A549 (cell line): ENCODE measurements around the gene CLDN14. TPM values are rescaled to one million over a fixed set of nuclear protein-coding genes. Genes with fewer than 3 reads are reported as not detected.

Experiments
- ATAC-seq, 2 experiments: fragments of 200-7000 bp in 1 of 2; fragments of >200 bp in 1 of 2; cut with Nextera tagmentation in 1 of 2; cut with Tn5 transposase in 1 of 2; 3 replicates each; pipeline versions ENCODE4 v1.8.0 to v1.9.1; 2018 to 2020; ENCODE audit warnings: mild to moderate bottlenecking in 1 of 2, moderate library complexity in 1 of 2
- CTCF ChIA-PET: fragments of 300-600 bp; sonication (Branson Sonifier 250); formaldehyde crosslinking; extraction: SDS; loops from one replicate; lab custom pipeline; 2021; ENCODE audit warnings: antibody characterized with exemption, inconsistent platforms; lab: Yijun Ruan, JAX
- POLR2A ChIA-PET: fragments of 350-600 bp; formaldehyde crosslinking; extraction: SDS; loops from one replicate; lab custom pipeline; 2021; ENCODE audit warnings: antibody characterized with exemption, inconsistent platforms; lab: Yijun Ruan, JAX
- DNase-seq, 2 experiments: peaks; one replicate each; pipeline versions ENCODE4 v3.0.0 to v3.0.0-alpha.2; 2011 to 2016; ENCODE audit warnings: low read depth in 1 of 2, low spot score in 1 of 2
- FAIRE-seq: peaks from 2 replicates; lab custom pipeline; 2011; peaks lifted over from hg19 to GRCh38; lab: Jason Lieb, UNC
- H3K27ac ChIP-seq, 2 experiments: fragments of >200 bp; sonication (Bioruptor Twin); formaldehyde crosslinking; 3 replicates each; pipeline ENCODE4 v1.5.1; 2016 to 2017
- H3K4me1 ChIP-seq: fragments of >200 bp; sonication (Bioruptor Twin); formaldehyde crosslinking; 3 replicates; pipeline ENCODE4 v1.6.1; 2016
- H3K4me2 ChIP-seq: fragments of >200 bp; sonication (Bioruptor Twin); formaldehyde crosslinking; 3 replicates; pipeline ENCODE4 v1.6.1; 2016
- H3K4me3 ChIP-seq: fragments of >200 bp; sonication (Bioruptor Twin); formaldehyde crosslinking; 3 replicates; pipeline ENCODE4 v1.5.1; 2016
- H3K9me3 ChIP-seq: fragments of >200 bp; sonication (Bioruptor Twin); formaldehyde crosslinking; 3 replicates; pipeline ENCODE4 v1.6.1; 2016
- BCL3 ChIP-seq: fragments of >200 bp; sonication (Bioruptor Twin); formaldehyde crosslinking; IDR thresholded peaks from 3 replicates; pipeline ENCODE4 v1.6.1; 2016
- CEBPB ChIP-seq, 2 experiments: fragments of >200 bp in 1 of 2; sonication (Bioruptor Twin) in 1 of 2; formaldehyde crosslinking in 1 of 2; IDR thresholded peaks; 2 replicates each; pipeline ENCODE4 v1.6.1; 2012 to 2016
- CTCF ChIP-seq: fragments of >200 bp; sonication (Bioruptor Twin); formaldehyde crosslinking; IDR thresholded peaks from 3 replicates; pipeline ENCODE4 v1.5.1; 2016
- EHMT2 ChIP-seq: fragments of 200-600 bp; sonication (generic); IDR thresholded peaks from 2 replicates; pipeline ENCODE4 v1.6.1; 2016; ENCODE audit warnings: antibody characterized with exemption, low read depth, mild to moderate bottlenecking, moderate library complexity
- EP300 ChIP-seq, 2 experiments: fragments of >200 bp; sonication (Bioruptor Twin); formaldehyde crosslinking; IDR thresholded peaks; 2 replicates in 1 of 2; 3 replicates in 1 of 2; pipeline ENCODE4 v1.6.1; 2016 to 2017
- HOXA7 ChIP-seq: fragments of 250-450 bp; sonication (Bioruptor Pico); IDR thresholded peaks from 2 replicates; pipeline ENCODE4 v1.5.0; 2020; ENCODE audit warnings: mild to moderate bottlenecking, moderate library complexity
- JUN ChIP-seq, 2 experiments: fragments of >200 bp; sonication (Bioruptor Twin); formaldehyde crosslinking; IDR thresholded peaks; 2 replicates in 1 of 2; 3 replicates in 1 of 2; pipeline ENCODE4 v1.6.1; 2016 to 2017
- JUNB ChIP-seq: fragments of >200 bp; sonication (Bioruptor Twin); formaldehyde crosslinking; IDR thresholded peaks from 2 replicates; pipeline ENCODE4 v1.6.1; 2016
- NPAS2 ChIP-seq: fragments of 250-450 bp; sonication (Bioruptor Pico); IDR thresholded peaks from 2 replicates; pipeline ENCODE4 v1.8.0; 2022; ENCODE audit warnings: mild to moderate bottlenecking, moderate library complexity, borderline replicate concordance
- PHF8 ChIP-seq: fragments of 200-600 bp; sonication (generic); IDR thresholded peaks from 2 replicates; pipeline ENCODE4 v1.6.1; 2016; ENCODE audit warnings: low read depth, mild to moderate bottlenecking, antibody characterized with exemption, moderate library complexity, borderline replicate concordance
- RAD21 ChIP-seq, 2 experiments: fragments of >200 bp in 1 of 2; sonication (Bioruptor Twin) in 1 of 2; formaldehyde crosslinking in 1 of 2; IDR thresholded peaks in 1 of 2; conservative IDR thresholded peaks in 1 of 2; 2 replicates in 1 of 2; 3 replicates in 1 of 2; pipeline ENCODE4 v1.6.1; 2012 to 2018; ENCODE audit warnings: inconsistent platforms in 1 of 2
- RFX5 ChIP-seq: fragments of 450-650 bp; IDR thresholded peaks from 2 replicates; pipeline ENCODE4 v1.7.1; 2014; ENCODE audit warnings: antibody characterized with exemption, mild to moderate bottlenecking, moderate library complexity
- SREBF2 ChIP-seq: fragments of 450-650 bp; IDR thresholded peaks from 2 replicates; pipeline ENCODE4 v1.6.1; 2014; ENCODE audit warnings: mild to moderate bottlenecking, moderate library complexity
- TP53 ChIP-seq: fragments of 250-450 bp; sonication (Bioruptor Pico); IDR thresholded peaks from 2 replicates; pipeline ENCODE4 v1.5.0; 2021; ENCODE audit warnings: mild to moderate bottlenecking, moderate library complexity
- ZFP36 ChIP-seq: fragments of 450-650 bp; IDR thresholded peaks from 2 replicates; pipeline ENCODE4 v1.6.1; 2014; ENCODE audit warnings: borderline replicate concordance; ENCODE audit not compliant: partially characterized antibody
- ZSCAN20 ChIP-seq: fragments of 250-450 bp; sonication (Bioruptor Pico); IDR thresholded peaks from 2 replicates; pipeline ENCODE4 v1.8.0; 2022; ENCODE audit warnings: mild to moderate bottlenecking, moderate library complexity
- WGBS: methylation state at CpG from one replicate; pipeline ENCODE4 v1.1.6; 2017; ENCODE audit errors: missing lambda C conversion rate; 5-methylcytosine and 5-hydroxymethylcytosine counted together
- polyA plus RNA-seq, 4 experiments: library from polyadenylated mRNA; depleted of rRNA in 3 of 4; stranded (reverse); fragments of >200 nt; fragmentation: RNase III in 1 of 4; extraction: RNeasy Plus Mini Kit Qiagen cat#74134 plus additional on column Dnase treatment in 1 of 4; gene quantifications; 2 replicates in 3 of 4; 3 replicates in 1 of 4; pipeline ENCODE4 v1.2.3, GENCODE V29; 2011 to 2017
- TF ChIP-seq, protein P1 (sequence below): IDR thresholded peaks from 2 replicates; pipeline ENCODE4 v1.6.1; 2012; ENCODE audit warnings: low read depth, borderline replicate concordance
- TF ChIP-seq, protein P2 (sequence below): fragments of >200 bp; sonication (Bioruptor Twin); formaldehyde crosslinking; IDR thresholded peaks from 2 replicates; pipeline ENCODE4 v1.6.1; 2016
- TF ChIP-seq, protein P3 (sequence below): fragments of 150-350 bp; IDR thresholded peaks from 2 replicates; pipeline ENCODE4 v1.6.1; 2014; ENCODE audit warnings: low read depth, mild to moderate bottlenecking, low read length

The CLDN14 gene
- polyA plus RNA-seq, 2 of the 4 experiments (the other 2 are of a cell fraction), result not detected

DNA sequence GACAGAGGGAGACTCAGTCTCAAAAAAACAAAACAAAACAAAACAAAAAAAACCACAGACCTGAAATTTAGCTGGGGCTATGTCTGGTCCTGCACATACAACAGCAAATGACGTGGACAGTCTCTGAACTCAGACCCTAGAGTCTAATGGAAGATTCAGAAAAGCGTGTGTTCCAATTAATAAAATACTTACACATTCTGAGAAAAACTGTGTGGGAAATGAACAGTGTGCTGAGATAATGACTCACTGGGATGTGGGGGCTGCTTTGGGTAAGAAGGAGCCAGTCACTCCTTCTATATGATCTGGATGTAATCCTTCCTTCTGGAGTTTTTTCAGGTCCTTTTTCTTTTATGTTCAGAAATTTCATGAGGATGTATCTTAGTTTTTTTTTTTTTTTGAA lies 29.4 kb downstream of the CLDN14 start (continued):
- no peak for TF ChIP-seq EP300 (IDR thresholded peaks at IDR 0.05)
- TF ChIP-seq, protein P1, sequence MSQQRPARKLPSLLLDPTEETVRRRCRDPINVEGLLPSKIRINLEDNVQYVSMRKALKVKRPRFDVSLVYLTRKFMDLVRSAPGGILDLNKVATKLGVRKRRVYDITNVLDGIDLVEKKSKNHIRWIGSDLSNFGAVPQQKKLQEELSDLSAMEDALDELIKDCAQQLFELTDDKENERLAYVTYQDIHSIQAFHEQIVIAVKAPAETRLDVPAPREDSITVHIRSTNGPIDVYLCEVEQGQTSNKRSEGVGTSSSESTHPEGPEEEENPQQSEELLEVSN, result no peak
- TF ChIP-seq ZFP36, result no peak
- TF ChIP-seq CEBPB (IDR thresholded peaks at IDR 0.05), result no peak
- TF ChIP-seq, all 56 proteins: peak for 0

DNA sequence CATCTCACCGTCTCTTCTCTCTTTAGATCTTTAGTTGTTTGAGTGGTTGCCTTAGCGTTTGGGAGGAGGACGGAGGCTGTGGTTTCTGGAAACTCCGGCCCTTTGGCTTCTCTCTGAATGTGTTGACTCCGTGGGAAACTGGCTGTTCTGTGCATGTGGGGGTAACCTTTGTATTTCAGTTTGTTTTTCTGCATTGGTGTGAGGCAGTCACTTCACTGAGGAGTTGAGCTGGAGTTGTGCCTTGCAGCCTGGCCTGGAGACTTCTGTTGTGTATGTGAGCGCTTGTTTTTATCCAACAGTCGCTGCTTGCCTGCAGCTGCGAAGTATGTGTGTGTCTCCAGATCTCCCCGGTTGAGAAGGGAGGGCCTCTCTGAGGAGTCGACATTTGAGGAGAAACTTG lies 33.6 kb downstream of the CLDN14 start:
- Histone ChIP-seq H3K9me3 (no peaks in the 10 kb centered on the region), H3K4me3 (no peak overlapping the region), H3K27ac (no peak overlapping the region), H3K4me2 (no peak overlapping the region), H3K4me1 (0 out of 3 replicates have a peak, but pooled peaks cover 3% of the 10 kb centered on the region)
- CTCF ChIA-PET, result interaction anchor here (1.9 to 2.1 kb wide), 2 partner anchors 8 to 10 kb away, joined by 5 to 6 read pairs; no protein-coding TSS in a partner anchor
- TF ChIP-seq RAD21 (conservative IDR thresholded peaks at IDR 0.05 in 1 of 2, IDR thresholded peaks at IDR 0.05 in 1 of 2) (no peak), TP53 (no peak), JUNB (no peak), ZSCAN20 (CRISPR knock-in tag) (no peak), RFX5 (no peak), NPAS2 (no peak), PHF8 (no peak), BCL3 (no peak), JUN (IDR thresholded peaks at IDR 0.05) (no peak), CTCF (no peak), HOXA7 (no peak), EHMT2 (no peak)
- TF ChIP-seq, protein P2, sequence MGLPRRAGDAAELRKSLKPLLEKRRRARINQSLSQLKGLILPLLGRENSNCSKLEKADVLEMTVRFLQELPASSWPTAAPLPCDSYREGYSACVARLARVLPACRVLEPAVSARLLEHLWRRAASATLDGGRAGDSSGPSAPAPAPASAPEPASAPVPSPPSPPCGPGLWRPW, result no peak
- TF ChIP-seq, protein P3, sequence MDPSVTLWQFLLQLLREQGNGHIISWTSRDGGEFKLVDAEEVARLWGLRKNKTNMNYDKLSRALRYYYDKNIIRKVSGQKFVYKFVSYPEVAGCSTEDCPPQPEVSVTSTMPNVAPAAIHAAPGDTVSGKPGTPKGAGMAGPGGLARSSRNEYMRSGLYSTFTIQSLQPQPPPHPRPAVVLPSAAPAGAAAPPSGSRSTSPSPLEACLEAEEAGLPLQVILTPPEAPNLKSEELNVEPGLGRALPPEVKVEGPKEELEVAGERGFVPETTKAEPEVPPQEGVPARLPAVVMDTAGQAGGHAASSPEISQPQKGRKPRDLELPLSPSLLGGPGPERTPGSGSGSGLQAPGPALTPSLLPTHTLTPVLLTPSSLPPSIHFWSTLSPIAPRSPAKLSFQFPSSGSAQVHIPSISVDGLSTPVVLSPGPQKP, result no peak
- POLR2A ChIA-PET, result no interaction called here
- DNase-seq (no peak), ATAC-seq (no peak), FAIRE-seq (no peak)
- 92% methylated on average over 10 of the region's 10 CpGs for WGBS

GRCh38 chr21:36441715-36442114 lies 38.2 kb downstream of the CLDN14 start:
- DNase-seq (no peak), ATAC-seq (no peak), FAIRE-seq (no peak)
- H3K4me3 ChIP-seq, result no peak overlapping the region
- TF ChIP-seq EP300 (IDR thresholded peaks at IDR 0.05) (no peak), SREBF2 (no peak), RFX5 (no peak)
- H3K9me3 ChIP-seq, result no peaks in the 10 kb centered on the region
- CTCF ChIA-PET, result no interaction called here
- WGBS, result 90% methylated on average over 6 of the region's 6 CpGs
- no peak overlapping the region for H3K4me2 ChIP-seq
- POLR2A ChIA-PET, result no interaction called here
- H3K27ac ChIP-seq, result no peak overlapping the region
- H3K4me1 ChIP-seq, result peaks cover 18% of the 10 kb centered on the region
